Activated naive CD8-positive, alpha-beta T cell treated with anti-CD3 and anti-CD28 coated beads for 36 hours (primary cell): ENCODE results near the gene ARSH. TPM values are rescaled to one million over a fixed set of nuclear protein-coding genes. Genes with fewer than 3 reads are reported as not detected.

Experiments used
- DNase-seq: peaks from one replicate; pipeline ENCODE4 v3.0.0; 2021
- H3K27ac Mint-ChIP-seq: one replicate; pipeline ENCODE4 v1.8.0; 2022; ENCODE audit warnings: mild to moderate bottlenecking, moderate library complexity, mixed read lengths
- H3K27me3 Mint-ChIP-seq: one replicate; pipeline ENCODE4 v1.8.0; 2022; ENCODE audit warnings: mild to moderate bottlenecking, mixed read lengths
- H3K36me3 Mint-ChIP-seq: one replicate; pipeline ENCODE4 v1.8.0; 2021; ENCODE audit warnings: mild to moderate bottlenecking, mixed read lengths
- H3K4me1 Mint-ChIP-seq: one replicate; pipeline ENCODE4 v1.8.0; 2021; ENCODE audit warnings: mixed read lengths
- H3K4me3 Mint-ChIP-seq: one replicate; pipeline ENCODE4 v1.8.0; 2022; ENCODE audit warnings: mild to moderate bottlenecking, moderate library complexity, mixed read lengths
- H3K9me3 Mint-ChIP-seq: one replicate; pipeline ENCODE4 v1.8.0; 2022; ENCODE audit warnings: mixed read lengths
- total RNA-seq, 2 experiments: library from RNA; stranded (reverse); gene quantifications; one replicate each; pipeline ENCODE4 v1.2.3, GENCODE V29; 2021

The ARSH gene
- total RNA-seq, 2 experiments from 2014 or later, result not detected

DNA sequence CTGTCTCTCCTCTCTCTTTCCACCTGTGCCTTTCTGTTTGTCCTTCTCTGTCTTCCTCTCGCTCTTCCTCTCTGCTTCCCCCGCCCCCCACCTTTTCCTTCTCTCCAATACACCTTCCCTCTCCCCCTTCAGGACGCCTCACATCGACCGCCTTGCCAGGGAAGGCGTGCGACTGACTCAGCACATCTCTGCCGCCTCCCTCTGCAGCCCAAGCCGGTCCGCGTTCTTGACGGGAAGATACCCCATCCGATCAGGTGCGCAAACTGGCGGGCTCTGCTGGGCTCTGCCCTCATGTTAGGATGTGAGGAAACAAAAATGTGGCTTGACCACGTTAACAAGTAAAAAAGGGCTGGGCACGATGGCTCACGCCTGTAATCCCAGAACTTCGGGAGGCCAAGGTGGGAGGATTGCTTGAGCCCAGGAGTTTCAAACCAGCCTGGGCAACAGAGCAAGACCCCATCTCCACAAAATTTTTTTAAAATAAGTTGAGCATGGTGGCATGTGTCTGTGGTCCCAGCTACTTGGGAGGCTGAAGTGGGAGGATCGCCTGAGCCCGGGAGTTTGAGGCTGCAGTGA is 70.2 kb downstream of the ARSH start:
- H3K4me3 Mint-ChIP-seq, result no peak overlapping the region
- H3K27me3 Mint-ChIP-seq, result peaks cover 12% of the 10 kb centered on the region
- DNase-seq, result no peak
- no peaks in the 10 kb centered on the region for H3K4me1 Mint-ChIP-seq
- no peak overlapping the region for H3K27ac Mint-ChIP-seq
- H3K9me3 Mint-ChIP-seq, result no peaks in the 10 kb centered on the region
- H3K36me3 Mint-ChIP-seq, result no peaks in the 10 kb centered on the region

Other genes starting within 250 kb of the ARSH start
- not detected for gene GYG2, start 177.6 kb upstream of the ARSH start, total RNA-seq
- 1 to 10 TPM; 1.5 TPM for gene ARSD, start 77.2 kb upstream of the ARSH start, total RNA-seq
- gene ARSF, start 34.9 kb downstream of the ARSH start, total RNA-seq, result not detected